GM18520 (cell line): Measurements from ENCODE around the gene CBR3.

Experiments
- ATAC-seq: cut with Tn5 transposase; IDR thresholded peaks from one replicate; pipeline ENCODE4 v1.9.1; 2021; ENCODE audit not compliant: unreplicated experiment

CBR3 gene

DNA sequence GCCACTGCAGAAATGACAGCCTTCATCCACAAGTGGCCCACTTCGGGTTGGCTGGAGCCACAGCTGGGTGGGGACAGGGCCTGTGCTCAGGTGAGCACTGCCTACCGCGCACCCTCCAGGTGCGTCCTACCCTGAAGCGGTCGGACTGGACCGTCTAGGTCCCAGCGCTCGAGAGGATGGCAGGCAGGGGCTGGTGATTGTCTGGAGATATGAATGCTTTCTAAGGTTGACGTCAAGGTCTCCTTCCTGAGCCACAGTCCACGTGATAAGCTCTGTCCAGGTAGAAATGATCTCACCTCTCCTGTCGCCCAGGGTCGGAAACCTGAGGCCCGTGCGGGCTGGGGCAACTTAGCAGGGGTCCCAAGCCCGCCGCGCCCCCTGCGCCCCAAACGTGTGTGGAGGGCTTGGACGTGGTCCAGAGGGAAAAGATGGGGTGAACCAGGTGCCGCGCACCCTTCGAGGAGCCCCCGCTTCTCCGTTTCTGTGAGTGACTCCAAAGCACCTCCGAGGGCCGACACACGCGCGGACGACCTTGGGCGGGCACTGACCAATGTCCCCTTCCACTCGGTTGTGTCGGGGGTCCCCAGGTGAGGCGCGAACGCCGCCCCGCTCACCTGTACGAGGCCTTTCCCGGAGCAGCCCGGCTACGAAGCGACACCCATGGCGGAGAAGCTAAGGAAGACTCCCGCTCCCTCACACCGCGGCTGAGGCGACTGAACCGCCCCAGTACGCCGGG lies 20.9 kb downstream of the CBR3 start:
- no peak for ATAC-seq

DNA sequence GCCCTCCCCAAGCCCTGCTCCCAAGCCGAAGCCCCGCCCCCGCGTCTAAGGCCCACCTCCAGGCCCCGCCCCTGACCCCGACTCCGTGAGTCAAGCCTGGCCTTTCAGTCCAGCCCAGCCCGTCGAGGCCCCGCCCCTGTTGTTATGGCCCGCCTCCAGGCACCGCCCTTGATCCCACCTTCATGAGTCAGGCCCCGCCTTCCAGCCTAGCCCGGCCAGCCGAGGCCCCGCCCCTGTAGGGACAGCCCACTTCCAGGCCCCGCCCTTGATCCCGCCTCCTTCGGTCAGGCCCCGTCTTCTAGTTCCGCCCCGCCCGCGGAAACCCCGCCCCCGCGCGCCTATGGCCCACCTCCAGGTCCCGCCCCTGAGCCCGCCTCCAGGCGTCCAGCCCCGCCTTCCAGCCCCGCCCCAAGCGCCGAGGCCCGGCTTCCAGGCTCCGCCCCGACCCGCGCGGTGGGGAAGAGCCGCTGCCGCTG lies 21.5 kb downstream of the CBR3 start:
- ATAC-seq: peak; percentile 72

DNA sequence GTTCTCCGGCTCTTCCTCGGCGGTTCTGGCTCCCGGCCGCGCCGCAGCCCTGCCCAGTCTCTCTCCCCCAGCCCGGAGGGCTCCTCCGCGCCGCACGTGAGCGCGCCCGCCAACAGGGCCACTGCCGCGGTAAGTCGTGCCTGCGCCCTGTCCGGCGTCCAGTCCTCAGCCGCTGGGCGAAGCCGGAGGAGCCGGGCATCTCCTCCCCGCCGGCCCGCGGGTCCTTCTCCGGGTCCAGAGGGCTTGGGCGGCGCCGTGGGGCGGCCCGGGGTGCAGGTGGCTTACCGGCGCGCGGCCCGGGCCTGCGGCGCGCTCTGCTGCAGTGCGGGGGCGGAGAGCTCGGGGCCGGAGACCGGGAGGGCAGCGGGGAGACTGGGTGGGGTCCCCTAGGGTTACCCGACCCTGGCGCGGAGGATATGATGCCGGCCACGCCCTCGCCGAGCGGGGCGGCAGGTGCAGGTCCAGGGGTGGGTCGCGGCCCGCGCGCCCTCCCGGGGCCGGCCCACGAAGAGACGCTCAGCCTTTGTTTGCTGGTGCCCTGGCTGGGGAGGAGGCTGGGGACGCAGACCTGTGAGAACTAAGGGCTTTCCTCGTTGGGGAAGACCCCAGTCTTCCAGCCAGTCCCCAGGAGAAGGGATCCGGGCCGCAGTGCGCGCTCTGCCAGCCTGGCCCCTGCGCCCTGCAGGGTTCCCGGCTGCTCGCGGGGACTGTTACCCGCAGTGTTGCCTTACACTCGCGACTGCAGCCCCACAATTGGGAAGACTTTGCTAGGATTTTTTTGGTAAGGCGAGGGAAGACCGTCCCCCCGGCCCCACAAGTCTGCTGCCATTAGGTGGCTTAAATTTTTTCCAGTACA lies 22.2 kb downstream of the CBR3 start, which contains the start of gene DOP1B:
DOP1B (plus strand) TSS at position 10 of the 856 bp plus-strand sequence. CDS start 7,910 bp downstream, outside the sequence.
- ATAC-seq: no peak

DNA sequence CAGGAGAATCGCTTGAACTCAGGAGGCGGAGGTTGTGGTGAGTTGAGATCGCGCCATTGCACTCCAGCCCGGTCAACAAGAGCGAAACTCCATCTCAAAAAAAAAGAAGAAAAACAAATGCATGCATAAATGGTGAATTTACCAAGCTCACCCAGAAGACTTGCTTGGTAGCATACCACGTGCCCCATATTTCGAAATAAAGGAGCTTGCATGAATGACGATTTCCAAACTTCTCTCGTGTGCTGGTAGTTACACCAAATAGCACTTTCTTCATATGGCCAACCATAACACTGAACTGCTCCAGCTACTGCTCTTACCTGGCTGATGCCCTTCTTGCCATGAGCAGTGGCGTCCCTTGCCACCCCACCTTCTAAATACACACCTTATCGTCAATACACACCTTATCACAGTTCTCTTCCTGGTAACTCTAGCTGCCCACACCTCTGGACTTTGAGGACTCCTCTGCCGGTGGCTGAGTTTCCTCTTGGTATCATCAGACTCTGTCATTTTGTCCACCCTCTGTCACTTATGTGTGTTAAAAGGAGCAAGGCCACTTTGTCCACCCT lies 24.6 kb downstream of the CBR3 start:
- no peak for ATAC-seq

DNA sequence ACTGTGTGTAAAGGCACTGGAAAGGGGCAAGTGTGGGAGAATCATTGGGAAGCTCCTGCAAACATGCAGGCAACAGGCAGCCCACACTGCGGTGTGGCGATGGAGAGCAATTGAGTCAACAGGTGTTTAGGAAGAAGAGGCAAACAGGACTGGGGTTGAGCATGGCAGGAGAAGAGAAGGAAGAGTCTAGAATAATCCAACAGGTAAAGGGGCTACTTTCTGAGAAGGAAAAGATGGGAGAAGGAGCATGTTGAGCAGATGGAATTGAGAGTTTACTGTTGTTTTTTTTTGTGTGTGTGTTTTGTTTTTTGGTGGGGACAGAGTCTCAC lies 25.9 kb downstream of the CBR3 start:
- ATAC-seq: no peak

DNA sequence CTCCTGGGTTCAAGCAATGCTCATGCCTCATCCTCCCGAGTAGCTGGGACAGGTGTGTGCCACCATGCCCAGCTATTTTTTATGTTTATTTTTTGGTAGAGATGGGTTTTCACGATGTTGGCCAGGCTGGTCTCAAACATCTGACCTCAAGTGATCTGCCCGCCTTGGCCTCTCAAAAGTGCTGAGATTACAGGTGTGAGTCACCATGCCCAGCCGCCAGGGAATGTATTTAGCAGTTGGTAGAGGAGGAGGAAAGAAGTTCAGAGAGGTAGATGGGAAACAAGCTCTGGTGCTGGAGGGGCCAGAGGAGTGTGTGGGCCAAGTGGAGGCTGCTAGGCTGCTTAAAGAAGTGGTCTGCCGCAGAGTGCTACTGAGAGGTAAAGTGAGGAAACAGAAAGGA lies 27.8 kb downstream of the CBR3 start:
- no peak for ATAC-seq

DNA sequence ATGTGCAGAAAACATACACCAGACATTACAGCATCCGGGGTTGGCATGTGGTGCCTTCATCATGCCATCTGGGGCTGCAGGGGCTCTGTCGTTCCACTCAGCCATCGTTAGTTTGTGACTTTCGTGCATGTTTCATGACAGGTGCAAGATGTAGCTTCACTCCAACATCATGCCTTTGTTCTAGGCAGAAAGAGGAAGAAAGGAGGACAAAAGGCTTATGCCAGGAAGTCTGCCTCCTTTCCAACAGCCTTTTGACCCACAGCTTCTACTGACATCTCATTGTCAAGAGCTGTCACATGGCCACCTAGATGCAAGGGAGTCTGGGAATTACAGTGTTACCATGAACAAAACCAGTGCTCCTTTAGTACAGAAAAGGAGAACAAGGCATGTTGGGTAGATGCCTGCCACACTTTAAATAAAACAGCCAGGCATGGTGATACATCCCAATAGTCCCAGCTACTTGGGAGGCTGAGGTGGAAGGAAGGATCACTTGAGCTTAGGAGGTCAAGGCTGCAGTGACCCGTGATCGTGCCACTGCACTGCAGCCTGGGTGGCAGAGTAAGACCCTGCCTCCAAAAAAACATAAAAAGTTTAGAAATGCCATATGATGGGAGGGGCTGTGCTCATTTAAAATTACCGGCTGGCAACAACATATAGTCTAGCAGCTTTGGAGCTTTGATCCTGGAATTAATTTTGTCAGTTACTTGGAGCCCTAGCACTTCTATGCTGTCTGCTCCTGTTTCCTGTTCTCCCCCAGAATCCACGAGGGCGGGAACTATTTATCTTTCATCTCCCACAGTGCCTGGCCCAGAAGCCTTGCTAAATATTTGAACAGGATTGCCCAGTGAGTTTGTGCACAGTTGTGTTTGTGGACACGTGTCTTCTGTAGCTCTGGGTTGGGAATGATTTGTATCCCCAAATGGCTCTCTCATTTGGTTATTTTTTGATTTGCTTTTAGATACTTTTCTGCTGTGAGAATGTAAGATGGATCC lies 29.2 kb downstream of the CBR3 start:
- ATAC-seq: no peak

DNA sequence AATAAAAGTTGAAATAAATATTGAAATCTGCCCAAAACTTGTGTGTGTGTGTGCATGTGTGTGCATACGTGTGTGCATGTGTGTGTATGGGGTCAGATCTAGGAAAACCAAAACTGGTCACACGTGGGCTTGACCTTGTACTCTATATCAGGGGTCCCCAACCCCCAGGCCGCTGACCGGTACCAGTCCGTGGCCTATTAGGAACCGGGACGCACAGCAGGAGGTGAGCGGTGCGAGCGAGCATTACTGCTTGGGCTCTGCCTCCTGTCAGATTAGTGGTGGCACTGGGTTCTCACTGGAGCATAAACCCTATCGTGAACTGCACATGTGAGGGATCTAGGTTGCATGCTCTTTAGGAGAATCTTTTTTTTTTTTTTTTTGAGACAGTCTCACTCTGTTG lies 30.5 kb downstream of the CBR3 start:
- ATAC-seq: no peak

DNA sequence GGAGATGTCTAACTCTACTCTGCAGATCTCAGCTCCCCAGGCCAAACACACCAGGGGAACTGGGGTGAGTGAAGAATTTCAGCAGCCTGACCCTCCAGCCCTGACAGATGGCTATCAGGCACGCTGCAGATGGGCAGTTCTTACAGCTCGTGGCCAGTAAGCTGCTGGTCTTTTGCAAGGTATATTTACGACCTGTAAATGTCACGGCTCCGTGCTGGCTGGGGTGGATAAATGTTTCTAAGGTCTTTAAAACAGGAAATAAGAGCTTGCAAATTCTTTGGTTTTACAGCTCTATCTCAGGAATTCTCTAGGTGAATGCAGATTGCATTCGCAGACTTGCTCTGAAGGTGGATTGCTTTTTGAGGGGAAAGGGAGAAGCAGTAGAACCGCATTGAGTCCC lies 31.8 kb downstream of the CBR3 start:
- no peak for ATAC-seq

DNA sequence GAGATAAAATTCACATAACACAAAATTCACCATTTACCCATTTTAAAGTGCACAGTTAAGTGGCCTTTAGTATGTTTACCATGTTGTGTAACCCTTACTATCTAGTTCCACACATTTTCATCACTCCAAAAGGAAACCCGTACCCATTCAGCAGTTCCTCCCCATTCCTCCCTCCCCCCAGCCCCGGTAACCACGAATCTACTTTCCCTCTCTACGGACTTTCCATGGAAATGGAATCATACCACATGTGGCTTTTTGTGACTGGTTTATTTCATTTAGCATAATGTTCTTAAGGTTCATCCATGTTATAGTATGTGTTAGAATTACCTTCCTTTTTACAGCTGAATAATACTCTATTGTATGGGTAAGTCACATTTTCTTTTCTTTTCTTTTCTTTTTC lies 32.7 kb downstream of the CBR3 start:
- no peak for ATAC-seq

DNA sequence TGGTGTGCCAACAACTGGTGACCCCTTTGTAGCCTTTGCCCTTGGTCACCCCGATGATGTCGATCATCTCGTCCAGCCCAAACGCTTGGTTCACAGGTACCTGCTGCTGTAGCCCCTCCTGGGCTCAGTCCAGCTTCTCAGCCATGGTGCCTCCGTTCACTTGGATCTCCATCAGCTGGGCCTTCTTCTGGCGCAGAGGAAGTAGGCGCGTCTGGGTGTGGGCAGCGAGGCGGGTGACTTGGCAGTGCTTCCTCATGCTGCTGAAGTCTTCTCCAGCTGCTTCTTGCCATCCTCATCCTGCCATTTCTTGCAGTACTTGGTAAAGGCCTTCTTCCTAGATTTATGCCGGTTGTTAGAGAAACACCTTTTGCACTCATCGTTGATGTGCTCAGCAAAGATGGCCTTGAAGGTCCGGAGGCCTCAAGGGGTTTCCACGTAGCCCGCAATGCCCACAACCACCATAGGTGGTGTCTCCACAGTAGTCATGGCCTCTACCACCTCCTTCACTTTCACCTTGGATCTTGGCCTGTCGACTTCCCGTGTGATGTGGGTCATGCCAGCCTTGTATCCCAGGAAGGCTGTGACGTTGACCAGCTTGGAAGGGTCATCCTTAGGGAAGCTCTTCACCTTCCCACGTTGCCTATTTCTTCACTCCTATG lies 34.7 kb downstream of the CBR3 start:
- no peak for ATAC-seq

DNA sequence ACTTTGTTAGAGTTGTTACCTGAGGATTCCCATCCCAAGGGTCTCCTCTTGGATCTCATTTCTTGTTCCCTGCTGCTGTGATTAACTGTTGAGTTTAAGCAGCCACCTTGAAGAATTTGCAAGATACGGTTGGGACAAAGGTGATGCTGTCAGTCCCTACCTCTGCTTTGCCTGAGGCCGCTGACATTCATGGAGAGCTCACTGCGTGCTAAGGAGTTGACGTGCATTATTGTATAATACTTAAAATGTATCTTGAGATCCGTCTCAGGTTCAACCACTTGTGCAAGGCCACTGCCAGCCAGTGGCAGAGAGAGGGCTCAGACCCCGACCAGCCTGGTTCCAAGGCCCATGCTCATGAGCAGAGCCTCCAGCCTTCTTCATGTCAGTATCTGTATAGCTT lies 35.9 kb downstream of the CBR3 start:
- ATAC-seq: no peak

DNA sequence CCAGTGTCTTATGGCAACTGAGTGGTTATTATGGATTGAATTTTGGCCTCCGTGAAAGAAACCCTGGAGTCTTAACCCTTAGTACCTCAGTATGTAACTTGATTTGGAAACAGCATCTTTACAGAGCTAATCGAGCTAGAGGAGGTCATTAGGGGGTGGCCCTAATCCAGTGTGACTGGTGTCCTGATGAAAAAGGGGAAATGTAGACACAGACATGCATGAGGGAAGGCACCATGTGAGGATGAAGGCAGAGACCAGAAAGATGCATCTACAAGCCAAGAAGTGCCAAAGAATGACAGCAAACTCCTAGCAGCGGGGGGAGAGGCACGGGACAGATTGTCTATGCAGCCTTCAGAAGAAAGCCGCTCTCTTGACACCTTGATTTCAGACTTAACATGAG lies 36.5 kb downstream of the CBR3 start:
- no peak for ATAC-seq

DNA sequence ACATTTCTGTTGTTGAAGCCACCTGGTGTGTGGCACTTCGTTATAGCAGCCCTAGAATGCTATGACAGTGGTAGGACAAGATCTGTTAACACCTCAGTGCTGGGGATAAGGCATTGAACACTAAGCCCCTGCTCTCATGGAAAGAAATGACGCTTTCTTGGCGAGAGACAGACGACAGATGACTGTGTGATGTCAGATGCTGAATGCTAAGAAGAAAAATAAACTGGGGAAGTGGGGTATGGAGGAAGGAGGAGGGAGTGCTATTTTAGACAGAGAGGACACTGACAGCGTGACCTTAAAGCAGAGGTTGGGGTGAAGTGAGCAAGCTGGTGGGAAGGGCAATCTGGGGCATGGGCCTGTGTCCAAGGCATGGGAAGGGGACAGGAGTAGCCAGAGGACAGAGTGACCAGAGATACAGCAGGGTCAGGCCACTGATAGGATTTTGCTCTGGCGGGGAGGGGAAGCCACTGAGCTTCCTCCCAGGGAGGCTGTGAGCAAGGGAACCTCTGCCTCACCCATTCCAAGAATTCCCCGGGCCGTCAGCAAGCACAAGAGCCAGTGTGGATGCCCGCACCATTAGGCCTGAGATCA lies 37.0 kb downstream of the CBR3 start:
- no peak for ATAC-seq

DNA sequence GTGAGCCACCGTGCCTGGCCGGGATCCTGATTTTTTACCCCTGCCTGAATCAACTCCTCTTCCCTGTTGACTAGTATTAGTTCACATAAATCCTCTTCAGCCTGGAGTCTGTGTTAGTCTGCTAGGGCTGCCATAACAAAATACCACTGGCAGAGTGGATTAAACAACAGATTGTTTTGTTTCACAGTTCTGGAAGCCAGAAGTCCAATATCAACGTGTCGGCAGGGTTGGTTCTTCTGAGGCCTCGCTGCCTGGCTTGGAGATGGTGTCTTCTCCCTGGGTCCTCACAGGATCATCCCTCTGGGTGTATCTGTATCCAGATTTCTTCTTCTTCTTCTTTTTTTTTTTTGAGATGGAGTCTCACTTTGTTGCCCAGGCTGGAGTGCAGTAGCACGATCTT lies 39.9 kb downstream of the CBR3 start:
- no peak for ATAC-seq

DNA sequence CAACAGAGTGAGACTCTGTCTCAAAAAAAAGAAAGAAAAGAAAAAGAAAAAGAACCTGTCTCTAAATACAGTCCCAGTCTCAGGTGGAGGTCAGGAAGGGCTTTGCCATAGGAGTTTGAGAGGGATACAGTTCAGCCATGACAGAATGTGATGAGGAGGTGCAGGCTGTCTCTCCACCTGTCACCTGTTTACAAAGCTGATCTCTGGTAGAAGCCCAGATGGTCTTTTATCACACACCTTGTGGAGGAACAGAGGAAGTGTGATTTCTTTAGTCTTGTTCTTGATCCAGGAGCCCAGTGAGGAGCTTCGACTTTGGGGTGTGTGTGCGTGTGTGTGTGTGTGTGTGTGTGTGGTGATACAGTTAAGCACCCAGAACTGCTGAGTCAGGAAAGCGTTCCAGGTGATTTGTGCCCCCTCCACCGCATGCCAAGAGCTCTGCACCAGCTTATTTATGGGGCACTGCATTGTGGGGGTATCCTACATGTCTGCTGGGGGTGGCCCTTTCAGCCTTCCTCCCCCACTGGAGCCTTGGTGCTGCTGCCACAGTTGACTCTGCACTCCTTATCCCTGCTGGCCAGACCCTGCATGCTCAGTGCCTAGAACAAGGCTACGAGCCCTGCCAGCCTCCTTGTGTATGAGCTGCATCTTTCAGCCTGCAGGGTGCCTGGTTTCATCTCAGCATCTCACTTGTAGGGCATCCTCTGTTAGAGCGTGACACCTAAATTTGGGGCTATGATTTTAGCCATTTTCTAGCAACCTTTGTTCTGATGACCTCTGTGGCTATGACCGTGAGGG lies 41.1 kb downstream of the CBR3 start:
- ATAC-seq: no peak

DNA sequence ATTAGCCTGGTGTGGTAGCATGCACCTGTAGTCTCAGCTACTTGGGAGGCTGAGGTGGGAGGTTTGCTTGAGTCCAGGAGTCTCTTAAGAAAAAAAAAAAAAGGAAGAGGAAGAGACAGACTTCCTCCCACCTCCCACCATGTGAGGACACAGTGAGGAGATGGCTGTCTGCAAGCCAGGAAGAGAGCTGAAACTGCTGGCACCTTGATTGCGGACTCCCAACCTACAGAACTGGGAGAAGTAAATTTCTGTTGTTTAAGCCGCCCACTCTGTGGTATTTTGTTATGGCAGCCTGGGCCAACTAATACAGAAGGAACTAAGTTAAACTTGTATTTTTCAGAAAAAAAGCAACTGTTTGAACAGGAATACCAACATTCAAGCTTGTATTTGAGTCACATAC lies 43.5 kb downstream of the CBR3 start:
- ATAC-seq: no peak

DNA sequence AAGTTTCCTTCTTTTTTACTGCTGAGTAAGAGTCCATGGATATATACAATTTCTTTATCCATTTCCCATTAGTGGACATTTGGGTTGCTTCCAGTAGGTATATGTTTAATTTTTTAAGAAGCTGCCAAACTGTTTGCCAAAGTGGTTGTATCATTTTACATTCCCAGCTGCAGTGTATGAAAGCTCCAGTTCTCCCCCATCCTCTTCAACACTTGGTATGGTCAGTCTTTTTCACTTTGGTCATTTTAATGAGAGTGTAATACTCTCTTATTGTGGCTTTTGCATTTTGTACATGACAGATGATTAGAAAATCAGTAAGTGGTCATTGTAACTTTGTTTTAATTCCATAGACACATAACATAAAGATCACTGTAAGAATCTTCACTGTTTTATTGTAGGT lies 44.3 kb downstream of the CBR3 start:
- no peak for ATAC-seq

DNA sequence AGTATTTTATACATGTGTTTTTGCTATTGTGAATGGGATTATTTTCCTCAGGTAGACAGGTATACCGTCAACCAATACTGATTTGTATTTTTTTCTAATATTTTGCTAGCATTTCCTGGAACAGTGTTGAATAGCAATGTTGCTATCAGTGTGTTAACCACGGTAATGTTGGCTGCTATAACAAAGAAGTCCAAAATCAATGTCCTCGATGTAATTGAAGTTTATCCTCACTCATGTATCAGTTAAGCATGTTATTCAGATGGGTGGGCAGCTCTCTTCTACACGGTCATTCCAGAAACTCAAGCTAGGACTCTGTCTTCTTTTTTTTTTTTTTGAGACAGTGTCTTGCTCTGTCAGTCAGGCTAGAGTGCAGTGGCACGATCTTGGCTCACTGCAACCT lies 46.1 kb downstream of the CBR3 start:
- ATAC-seq: no peak
